Esophagus muscularis mucosa (tissue), 4 donors: ENCODE data around the gene UPF2. TPM values are rescaled to one million over a fixed set of nuclear protein-coding genes. Genes with fewer than 3 reads are reported as not detected.

ENCODE experiments used
- DNase-seq: peaks from one replicate; pipeline ENCODE4 v3.0.0-alpha.2; 2017; ENCODE audit errors: extremely low spot score
- H3K27ac ChIP-seq, 4 donors: fragments of 200-600 bp; sonication (generic); replicated peaks in 1 of 4; 1 replicate in 3 of 4; 2 replicates in 1 of 4; pipeline ENCODE4 v1.5.1; 2016 to 2019; ENCODE audit warnings: mild to moderate bottlenecking in 1 of 4
- H3K27me3 ChIP-seq, 4 donors: fragments of 200-600 bp; sonication (generic); one replicate each; pipeline versions ENCODE4 v1.5.1 to v1.6.0; 2016 to 2019
- H3K36me3 ChIP-seq, 4 donors: fragments of 200-600 bp; sonication (generic); one replicate each; pipeline ENCODE4 v1.5.1; 2016 to 2019
- H3K4me1 ChIP-seq, 4 donors: fragments of 200-600 bp; sonication (generic); one replicate each; pipeline ENCODE4 v1.5.1; 2016 to 2019
- H3K4me3 ChIP-seq, 4 donors: fragments of 200-600 bp; sonication (generic); 1 replicate in 2 of 4; 2 replicates in 2 of 4; pipeline ENCODE4 v1.5.1; 2016 to 2019; ENCODE audit warnings: mild to moderate bottlenecking in 4 of 4, moderate library complexity in 1 of 4
- H3K9me3 ChIP-seq, 4 donors: fragments of 200-600 bp; sonication (generic); 1 replicate in 3 of 4; 2 replicates in 1 of 4; pipeline ENCODE4 v1.5.1; 2016 to 2019
- EP300 ChIP-seq: sonication (generic); formaldehyde crosslinking; IDR thresholded peaks from one replicate; pipeline ENCODE4 v1.6.1; 2017; ENCODE audit warnings: antibody characterized with exemption
- POLR2A ChIP-seq: fragments of 450-650 bp; IDR thresholded peaks from one replicate; pipeline ENCODE4 v1.6.1; 2017; ENCODE audit warnings: antibody characterized with exemption, moderate library complexity, mild to moderate bottlenecking, low read depth
- POLR2AphosphoS5 ChIP-seq, 2 donors: sonication (generic); formaldehyde crosslinking; IDR thresholded peaks; one replicate each; pipeline ENCODE4 v1.6.1; 2017; ENCODE audit warnings: antibody characterized with exemption in 2 of 2
- WGBS: methylation state at CpG from one replicate; pipeline ENCODE4 v1.1.5; 2018; 5-methylcytosine and 5-hydroxymethylcytosine counted together
- intact Hi-C: fragments of 100-400 bp; cut with DNase I; formaldehyde crosslinking; loops from one replicate; pipeline ENCODE4 v1.15.1; 2023
- total RNA-seq, 4 donors: library from RNA; depleted of rRNA; stranded (reverse); fragments of >200 nt; gene quantifications; one replicate each; pipeline versions ENCODE4 v1.1.0 to v1.2.1, GENCODE V29; 2016
- TF ChIP-seq, protein P1 (sequence below), 3 experiments: fragments of 200-600 bp in 2 of 3; fragments of 450-650 bp in 1 of 3; sonication (generic) in 2 of 3; IDR thresholded peaks; one replicate each; pipeline ENCODE4 v1.5.1; 2017 to 2019; ENCODE audit warnings: antibody characterized with exemption in 3 of 3, mild to moderate bottlenecking in 2 of 3, moderate library complexity in 1 of 3

Gene UPF2
- total RNA-seq, 4 donors from 2014 or later = 26.0 to 38.6 (median 28.0) TPM

GRCh38 chr10:12006671-12007070 lies 35.9 kb downstream of the UPF2 start:
- no peak overlapping the region for H3K27ac ChIP-seq
- DNase-seq = no peak
- 85% methylated on average over 4 of the region's 4 CpGs for WGBS
- H3K4me1 ChIP-seq = no peaks in the 10 kb centered on the region
- peaks cover 0 to 8% (median 0%) of the 10 kb centered on the region in 4 donors for H3K9me3 ChIP-seq
- no peaks in the 10 kb centered on the region for H3K27me3 ChIP-seq
- no peak for TF ChIP-seq EP300
- TF ChIP-seq, protein P1, sequence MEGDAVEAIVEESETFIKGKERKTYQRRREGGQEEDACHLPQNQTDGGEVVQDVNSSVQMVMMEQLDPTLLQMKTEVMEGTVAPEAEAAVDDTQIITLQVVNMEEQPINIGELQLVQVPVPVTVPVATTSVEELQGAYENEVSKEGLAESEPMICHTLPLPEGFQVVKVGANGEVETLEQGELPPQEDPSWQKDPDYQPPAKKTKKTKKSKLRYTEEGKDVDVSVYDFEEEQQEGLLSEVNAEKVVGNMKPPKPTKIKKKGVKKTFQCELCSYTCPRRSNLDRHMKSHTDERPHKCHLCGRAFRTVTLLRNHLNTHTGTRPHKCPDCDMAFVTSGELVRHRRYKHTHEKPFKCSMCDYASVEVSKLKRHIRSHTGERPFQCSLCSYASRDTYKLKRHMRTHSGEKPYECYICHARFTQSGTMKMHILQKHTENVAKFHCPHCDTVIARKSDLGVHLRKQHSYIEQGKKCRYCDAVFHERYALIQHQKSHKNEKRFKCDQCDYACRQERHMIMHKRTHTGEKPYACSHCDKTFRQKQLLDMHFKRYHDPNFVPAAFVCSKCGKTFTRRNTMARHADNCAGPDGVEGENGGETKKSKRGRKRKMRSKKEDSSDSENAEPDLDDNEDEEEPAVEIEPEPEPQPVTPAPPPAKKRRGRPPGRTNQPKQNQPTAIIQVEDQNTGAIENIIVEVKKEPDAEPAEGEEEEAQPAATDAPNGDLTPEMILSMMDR (IDR thresholded peaks at IDR 0.05) = no peak
- TF ChIP-seq POLR2A = no peak
- no peak for TF ChIP-seq POLR2AphosphoS5 (IDR thresholded peaks at IDR 0.05)
- H3K36me3 ChIP-seq = peaks cover 17 to 82% (median 48%) of the 10 kb centered on the region in 4 donors
- intact Hi-C loops = no loop called here
- H3K4me3 ChIP-seq = no peak overlapping the region

GRCh38 chr10:11993834-11994468 lies 48.7 kb downstream of the UPF2 start:
- Histone ChIP-seq H3K27ac (no peak overlapping the region), H3K36me3 (peaks cover 22 to 60% (median 40%) of the 10 kb centered on the region in 4 donors), H3K4me1 (no peaks in the 10 kb centered on the region), H3K4me3 (no peak overlapping the region), H3K9me3 (no peaks in the 10 kb centered on the region), H3K27me3 (no peaks in the 10 kb centered on the region)
- no peak for DNase-seq
- 74% methylated on average over 6 of the region's 6 CpGs for WGBS
- TF ChIP-seq, protein P1 (IDR thresholded peaks at IDR 0.05) = no peak
- TF ChIP-seq POLR2A (no peak), EP300 (no peak), POLR2AphosphoS5 (IDR thresholded peaks at IDR 0.05) (no peak)
- intact Hi-C loops = no loop called here

- H3K4me1 ChIP-seq = peaks cover 0 to 8% (median 6%) of the 10 kb centered on the region in 4 donors
- DNase-seq = no peak
- TF ChIP-seq POLR2AphosphoS5 (IDR thresholded peaks at IDR 0.05) (no peak), POLR2A (no peak), EP300 (no peak)
- TF ChIP-seq, protein P1 (IDR thresholded peaks at IDR 0.05) = no peak
- H3K4me3 ChIP-seq = no peak overlapping the region
- 94% methylated on average over 1 of the region's 1 CpG for WGBS
- H3K9me3 ChIP-seq = no peaks in the 10 kb centered on the region
- peaks cover 0 to 44% (median 20%) of the 10 kb centered on the region in 4 donors for H3K36me3 ChIP-seq
- intact Hi-C loops = loop anchor here (10.0 kb wide), 1 partner anchor 194 kb away; no protein-coding TSS in a partner anchor
- H3K27me3 ChIP-seq = no peaks in the 10 kb centered on the region
- H3K27ac ChIP-seq = no peak overlapping the region
Observed at GRCh38 chr10:11988924-11989323, 53.7 kb downstream of the UPF2 start.

DNA sequence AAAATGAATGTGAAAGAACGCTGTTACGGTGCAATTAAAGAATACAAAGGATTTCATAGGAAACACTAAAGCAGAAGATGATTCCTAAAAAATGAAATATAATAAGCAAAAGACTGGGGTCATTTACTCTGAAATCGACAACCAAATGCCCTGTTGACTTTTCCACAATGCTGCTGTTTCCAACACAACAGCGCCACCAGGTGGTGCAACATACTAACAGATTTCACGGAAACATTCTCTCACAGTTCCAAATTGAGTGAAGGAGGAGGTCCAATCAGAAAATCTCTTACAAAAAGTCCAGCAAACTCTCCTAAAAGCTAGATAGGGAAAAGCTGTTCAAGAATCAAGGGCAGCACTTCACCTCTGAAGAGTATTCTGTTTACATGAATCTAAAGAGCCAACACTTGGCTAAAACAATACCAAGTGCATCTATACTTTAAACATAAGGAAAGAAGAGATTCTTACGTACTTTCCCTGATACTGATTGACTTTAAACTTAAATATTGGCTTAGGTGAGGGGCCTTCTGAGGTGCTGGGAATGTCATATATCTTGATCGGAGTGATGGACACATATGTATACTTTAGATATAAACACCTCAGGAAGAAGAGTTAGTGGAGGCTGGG lies 55.9 kb downstream of the UPF2 start:
- Histone ChIP-seq H3K27ac (no peak overlapping the region), H3K4me3 (no peak overlapping the region), H3K9me3 (no peaks in the 10 kb centered on the region), H3K36me3 (peaks cover 0 to 55% (median 23%) of the 10 kb centered on the region in 4 donors), H3K27me3 (no peaks in the 10 kb centered on the region), H3K4me1 (peaks cover 0 to 8% (median 6%) of the 10 kb centered on the region in 4 donors)
- WGBS = 41% methylated on average over 7 of the region's 7 CpGs
- intact Hi-C loops = loop anchor here (10.0 kb wide), 1 partner anchor 192 kb away; no protein-coding TSS in a partner anchor
- peak; percentile 92 for DNase-seq
- TF ChIP-seq EP300 (no peak), POLR2AphosphoS5 (IDR thresholded peaks at IDR 0.05) (no peak), POLR2A (no peak)
- TF ChIP-seq, protein P1 (IDR thresholded peaks at IDR 0.05) = peak; percentile 66 to 76 (median 76)
